ENCODE results near the gene SDK1.

The SDK1 gene

DNA sequence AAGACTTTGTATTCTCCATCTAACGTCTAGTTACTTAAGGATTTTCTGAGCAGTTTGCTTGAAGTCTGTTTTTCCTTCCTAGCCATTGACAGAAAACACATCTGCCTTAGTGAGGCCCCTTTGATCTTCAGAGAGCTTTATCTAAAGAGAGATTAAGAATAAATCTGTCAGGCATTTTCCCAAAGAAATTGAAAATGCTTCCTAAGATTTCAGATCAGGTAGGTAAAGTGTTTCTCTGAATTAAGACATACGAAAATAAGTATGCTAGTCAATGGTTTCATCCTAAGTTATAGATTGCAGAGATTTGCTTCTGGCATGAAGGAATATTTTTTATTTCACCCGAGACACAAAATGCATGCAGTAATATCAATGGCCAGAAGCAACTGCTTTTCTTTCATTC is 168.6 kb downstream of the SDK1 start:
- no peak for DNase-seq

DNA sequence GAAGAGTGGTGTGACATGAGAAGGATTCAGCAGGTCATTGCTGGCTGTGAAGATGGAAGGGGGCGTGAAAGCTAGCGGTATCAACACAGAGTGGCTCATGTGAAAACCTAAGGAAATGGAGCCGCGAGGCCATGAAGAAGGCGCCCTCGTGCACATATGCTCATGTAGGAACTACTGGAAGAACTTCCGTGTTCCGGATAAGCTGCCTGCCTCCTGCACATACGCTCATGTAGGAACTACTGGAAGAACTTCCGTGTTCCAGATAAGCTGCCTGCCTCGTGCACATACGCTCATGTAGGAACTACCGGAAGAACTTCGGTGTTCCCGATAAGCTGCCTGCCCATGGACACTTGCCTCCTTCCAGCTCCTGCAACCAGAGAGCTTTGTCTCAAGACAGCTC is 179.1 kb downstream of the SDK1 start:
- DNase-seq: no peak

DNA sequence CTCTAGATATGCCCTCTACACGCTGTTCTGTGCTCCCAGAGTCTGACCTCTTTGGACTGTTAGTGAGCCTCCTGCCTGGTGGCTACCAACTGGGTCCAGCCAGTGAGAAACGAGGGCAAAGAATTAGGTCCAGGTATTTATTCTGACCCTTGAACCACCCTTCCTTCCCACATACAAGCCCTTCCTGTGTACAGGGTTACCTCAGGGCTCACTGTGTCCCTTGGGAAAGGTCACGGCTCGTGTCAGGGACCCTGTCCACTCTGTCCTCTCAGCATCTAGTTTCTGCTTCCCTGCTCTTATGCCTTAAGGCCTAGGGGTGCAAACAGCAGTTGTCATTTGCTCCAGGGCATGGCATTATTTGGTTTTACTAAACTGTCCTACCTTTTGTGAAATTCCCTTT is 180.4 kb downstream of the SDK1 start:
- no peak for DNase-seq

DNA sequence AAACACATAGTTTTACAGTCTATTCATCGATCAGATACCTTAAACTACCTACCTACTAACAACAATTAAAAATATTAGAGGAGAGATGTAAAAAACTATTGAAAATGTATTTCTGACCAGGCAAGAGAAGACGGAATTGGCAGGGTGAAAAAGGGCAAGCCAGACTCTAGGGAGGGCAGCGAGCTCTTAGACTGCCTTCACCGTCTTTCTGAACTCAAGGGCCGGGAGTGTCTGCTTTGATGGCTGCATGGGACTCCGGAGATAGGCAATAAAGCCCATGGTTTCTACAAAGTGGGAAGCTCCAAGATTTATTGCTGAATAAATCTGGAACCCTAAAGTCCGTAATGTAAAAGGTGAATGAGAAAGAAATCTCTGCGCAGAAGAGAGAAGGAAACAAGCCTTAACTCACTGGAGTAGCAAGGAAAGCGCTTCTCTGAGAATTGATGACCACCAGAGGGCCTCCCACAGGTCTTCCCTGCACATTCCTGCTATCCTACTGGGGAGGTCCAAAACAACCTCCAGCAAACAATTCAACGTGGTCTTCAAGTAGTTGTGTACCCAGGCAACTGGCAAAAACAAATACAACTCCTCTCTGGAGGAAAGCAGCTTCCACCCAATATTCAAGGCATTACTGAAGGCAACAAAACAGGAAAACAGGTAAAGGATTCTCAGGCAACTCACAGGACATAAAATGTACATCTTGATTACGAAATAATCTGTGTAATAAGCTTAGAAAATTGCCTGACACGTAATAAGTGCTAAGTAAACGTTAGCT is 181.3 kb downstream of the SDK1 start:
- no peak for DNase-seq

DNA sequence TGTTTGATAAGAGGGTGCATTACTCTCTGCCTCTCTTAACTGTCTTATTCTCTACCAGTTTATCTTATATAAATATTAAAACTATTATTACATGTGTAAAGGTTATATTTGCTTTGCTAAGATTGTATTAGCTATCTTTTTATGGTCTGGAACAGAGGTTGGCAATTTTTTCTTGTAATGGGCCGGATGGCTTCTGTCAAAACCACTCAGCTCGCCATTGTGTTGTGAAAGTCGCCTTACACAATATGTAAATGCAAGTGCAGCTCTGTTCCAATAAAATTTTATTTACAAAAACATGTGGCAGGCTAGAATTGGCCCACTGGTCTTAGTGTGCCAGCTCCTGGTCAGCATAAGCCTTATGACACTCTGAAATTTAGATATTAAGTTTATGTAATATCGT is 185.8 kb downstream of the SDK1 start:
- no peak for DNase-seq

DNA sequence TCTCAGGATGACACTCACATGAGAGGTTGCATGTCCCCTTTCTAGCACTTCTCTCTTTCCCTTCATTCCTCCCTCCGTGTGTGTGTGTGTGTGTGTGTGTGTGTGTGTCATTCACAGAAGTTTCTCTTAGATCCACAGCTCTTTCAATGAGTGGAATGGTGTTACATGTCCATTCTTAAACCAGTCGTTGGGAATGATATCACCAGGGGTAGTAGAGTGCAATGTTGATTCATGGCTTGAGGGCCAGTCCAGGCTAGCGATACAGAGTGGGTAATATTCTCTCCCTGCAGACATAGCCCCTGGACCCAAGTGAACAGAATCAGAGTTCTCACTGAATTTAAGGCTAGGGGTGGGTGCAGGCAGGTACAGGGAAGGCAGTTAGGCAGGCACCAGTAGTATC is 187.8 kb downstream of the SDK1 start:
- no peak for DNase-seq

DNA sequence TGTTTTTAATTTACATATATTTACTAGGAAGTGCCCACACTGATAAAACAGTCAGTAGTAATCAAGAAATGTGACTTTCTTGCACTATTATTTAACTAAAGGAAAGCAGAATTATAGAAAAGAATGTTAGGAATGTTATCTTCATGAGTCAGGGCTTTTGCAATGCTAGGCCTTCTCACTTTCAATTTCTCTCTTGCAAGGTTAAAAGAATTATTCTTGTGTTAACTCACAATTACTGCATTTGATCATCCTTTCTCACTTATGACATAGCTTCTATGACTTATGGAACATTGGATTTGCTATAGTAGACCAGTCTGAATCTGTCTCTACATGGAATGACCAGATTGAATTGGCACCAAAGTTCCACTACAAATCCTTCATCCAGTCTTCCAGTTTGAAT is 192.4 kb downstream of the SDK1 start:
- DNase-seq: no peak

DNA sequence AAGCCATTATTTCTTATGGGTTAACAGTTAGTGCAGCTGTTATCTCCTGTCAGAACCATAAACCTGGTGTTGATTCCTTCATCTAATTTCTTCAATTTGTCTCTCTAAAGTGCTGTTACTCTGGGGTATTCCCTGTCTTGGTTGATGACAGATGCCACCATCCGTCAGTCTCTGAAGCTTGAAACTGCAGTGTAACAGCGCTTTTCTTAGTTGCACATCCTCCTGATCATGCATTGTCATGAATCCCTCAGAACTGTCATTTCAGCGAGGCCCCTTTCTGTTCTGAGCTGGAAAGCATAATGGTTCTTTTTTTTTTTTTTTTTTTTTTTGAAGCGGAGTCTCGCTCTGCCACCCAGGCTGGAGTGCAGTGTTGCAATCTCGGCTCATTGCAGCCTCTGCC is 193.9 kb downstream of the SDK1 start:
- no peak for DNase-seq

DNA sequence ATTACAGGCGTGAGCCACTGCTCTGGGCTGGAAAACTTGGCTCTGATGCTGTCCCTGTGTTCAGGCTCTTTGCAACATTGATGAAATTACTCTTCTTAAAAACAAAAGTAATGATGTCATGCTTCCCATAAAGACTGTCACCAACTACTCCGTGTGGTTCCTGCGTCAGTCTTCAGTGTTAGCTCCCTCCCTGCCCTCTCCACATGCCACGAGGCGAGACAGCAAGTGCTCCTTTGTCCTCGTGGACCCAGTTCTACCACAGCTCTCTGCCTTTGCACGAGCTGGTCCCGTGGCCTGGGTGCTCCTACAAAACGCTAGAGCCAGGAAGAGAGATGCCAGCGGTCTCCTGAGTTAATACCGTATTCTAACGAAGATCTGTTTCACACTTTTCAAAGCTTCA is 194.5 kb downstream of the SDK1 start:
- no peak for DNase-seq

DNA sequence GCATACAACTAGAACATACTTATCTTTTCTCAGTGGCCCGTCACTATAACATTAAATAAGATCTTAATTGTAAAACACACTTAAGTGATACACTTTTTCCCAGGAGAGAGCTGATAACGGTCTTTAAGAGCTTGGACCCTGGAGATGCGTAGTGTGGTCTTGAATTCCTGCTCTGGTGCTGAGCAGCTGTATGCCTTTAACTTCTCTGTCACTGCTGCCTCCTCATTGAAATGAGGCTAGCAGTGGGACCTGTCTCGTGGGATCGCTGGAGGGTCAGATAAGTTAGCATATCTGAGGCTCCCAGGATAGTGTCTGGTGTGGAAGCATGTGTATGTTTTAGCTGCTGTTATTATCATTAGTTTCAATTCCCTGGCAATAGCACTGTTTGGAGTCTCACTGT is 194.9 kb downstream of the SDK1 start:
- no peak for DNase-seq

DNA sequence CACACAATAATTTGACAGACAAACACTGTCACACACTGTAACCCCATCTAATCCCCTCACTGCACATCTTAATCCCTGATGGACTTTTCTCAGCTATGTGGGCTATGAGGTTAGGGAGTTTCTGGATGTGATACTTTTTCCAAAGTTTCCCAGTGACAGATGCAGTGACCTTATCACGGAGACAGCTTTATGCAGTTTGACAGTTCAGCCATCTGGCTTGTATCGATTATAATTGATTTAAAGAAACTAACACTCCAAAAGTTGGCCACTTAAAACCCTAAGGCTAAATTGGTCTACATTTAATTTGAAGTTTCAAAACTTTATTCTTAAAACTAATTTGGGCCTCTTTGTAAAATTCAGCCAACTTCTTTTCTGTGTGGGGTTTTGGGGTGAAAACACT is 196.7 kb downstream of the SDK1 start:
- no peak for DNase-seq

DNA sequence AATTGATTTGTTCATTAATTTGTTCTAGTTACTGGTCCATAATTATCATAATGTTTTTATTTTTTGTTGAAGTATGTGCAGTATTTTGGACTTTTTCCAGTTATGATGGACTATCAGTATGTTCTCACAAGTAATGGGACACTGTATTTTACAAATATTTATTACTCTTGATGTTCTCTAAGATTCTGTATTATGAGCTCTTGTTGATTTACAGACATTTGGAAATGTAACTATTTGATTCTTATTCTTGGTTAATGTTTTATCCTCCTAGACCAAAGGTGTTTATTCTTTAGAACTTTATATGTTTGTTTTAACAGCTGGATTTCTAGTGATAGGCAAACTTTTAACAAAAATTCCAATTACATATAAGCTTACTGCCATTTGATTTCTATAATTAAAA is 200.6 kb downstream of the SDK1 start:
- no peak for DNase-seq

DNA sequence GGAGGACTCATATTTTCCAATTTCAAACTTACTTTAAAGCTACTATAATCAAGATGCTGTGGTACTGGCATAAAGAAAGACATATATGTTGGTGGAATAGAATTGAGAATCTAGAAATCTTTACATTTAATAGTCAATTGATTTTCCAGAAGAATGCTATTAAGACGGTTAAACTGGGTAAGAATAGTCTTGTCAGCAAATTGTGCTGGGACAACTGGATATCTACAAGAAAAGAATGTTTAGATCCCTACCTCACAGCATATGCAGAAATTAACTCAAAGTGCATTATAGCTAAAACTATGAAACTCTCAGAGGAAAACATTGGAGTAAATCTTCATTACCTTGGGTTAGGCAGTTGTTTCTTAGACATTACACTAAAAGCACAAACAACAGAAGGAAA is 203.3 kb downstream of the SDK1 start:
- DNase-seq: no peak

DNA sequence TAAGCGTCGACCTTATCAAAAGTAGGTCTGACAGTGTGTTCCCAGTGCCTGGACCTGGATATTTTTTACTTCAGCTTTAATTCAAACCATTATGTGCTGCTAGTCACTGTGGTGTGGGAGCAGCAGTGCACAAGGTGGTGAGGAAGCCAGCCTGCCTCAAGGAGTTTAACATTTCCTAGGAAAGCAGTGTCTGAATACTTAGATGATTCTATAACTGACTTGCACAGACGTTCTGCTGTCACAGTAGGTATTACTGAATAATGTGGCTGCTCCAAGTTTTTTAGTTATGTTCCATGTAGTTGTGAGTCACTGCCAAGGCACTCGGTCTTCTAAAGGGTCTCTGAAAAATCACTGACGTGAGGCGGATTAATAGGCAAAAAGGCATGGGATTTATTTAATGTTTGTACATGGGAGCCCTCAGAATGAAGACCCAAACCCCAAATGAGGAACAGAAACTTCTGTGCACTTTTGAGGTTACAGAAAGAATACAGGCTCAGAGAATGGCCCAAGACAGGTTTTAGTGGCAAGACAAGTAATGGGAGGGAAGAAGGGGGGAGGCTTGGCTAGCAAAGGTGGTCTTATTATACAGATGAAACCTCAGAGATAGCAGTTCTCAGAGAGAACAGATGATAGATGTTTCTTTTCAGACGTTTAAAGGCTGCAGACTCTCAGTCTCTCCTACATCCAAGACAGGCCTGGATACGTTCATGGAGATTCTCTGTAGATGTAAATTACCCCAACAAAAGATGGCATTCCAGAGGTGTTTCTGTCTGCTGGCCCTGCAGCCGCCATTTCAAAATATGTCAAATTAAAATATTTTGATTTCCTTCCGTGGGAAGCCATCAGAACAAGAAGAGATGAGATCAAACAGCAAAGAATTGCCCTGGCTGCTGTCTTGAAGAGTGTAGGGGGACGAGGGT is 209.3 kb downstream of the SDK1 start:
- DNase-seq: no peak

DNA sequence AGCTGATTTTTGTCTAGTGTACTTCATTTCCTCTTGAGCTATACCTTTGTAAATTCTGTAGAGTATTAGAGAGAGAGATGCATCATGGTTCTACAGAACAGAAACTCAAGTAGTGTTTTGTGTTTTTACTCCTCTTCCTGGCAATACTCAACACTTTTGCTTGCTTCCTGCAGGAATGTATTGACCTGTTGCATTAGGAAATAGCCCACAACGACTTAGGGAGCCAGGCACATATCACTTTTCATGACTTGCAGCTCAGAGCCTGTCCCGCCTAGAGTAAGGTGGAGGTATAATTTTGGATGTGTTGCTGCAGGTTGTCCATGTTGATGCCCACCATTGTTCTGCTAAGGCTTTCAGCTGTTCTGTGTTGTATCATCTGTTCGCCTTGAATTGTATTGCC is 216.3 kb downstream of the SDK1 start:
- DNase-seq: no peak

DNA sequence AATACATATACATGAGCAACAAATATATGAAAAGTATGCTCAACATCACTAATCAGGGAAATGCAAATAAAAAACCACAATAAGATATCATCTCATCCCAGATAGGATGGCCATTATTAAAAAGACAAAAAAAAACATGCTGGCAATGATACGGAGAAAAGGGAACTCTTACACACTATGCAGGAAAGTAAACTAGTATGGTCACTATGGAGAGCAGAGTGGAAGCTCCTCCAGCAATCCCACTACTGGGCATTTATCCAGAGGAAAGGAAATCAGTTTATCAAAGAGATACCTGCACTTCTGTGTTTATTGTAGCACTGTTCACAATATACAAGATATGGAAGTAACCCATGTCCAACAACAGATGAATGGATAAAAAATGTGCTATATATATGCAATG is 217.5 kb downstream of the SDK1 start:
- no peak for DNase-seq

DNA sequence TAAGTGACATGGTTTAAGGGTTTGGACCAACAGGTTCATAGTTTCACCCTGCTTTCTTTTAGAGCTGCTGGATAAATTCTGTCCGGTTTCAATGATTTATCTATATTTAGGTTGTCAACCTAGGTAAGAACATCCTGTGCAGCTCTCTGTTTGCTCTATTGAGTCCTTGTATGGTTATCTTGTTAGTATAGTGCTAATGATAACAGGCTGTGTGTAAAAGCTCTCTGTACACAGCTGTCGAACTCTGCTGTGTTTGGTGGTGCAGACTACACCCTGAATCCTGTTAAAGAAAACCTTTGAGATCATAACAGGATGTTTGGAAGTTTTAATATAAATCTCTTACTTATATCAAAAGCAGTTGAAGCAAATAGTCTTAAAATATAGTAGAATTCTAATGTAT is 219.2 kb downstream of the SDK1 start:
- no peak for DNase-seq

DNA sequence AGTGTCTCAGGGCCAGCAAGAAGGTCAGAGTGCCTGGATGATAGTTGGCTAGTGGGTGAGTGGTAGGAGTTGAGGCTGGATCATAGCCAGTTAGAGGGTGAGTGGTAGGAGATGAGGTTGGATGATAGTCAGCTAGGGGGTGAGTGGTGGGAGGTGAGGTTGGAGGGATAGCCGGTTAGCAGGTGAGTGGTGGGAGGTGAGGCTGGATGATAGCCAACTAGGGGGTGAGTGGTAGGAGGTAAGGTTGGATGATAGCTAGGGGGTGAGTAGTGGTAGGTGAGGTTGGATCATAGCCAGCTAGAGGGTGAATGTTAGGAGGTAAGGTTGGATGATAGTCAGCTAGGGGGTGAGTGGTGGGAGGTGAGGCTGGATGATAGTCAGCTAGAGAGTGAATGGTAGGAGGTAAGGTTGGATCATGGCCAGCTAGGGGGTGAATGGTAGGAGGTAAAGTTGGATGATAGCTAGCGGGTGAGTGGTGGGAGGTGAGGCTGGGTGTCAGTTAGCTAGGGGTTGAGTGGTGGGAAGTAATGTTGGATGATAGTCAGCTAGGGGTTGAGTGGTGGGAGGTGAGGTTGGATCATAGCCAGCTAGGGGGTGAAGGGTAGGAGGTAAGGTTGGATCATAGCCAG is 226.6 kb downstream of the SDK1 start:
- no peak for DNase-seq

DNA sequence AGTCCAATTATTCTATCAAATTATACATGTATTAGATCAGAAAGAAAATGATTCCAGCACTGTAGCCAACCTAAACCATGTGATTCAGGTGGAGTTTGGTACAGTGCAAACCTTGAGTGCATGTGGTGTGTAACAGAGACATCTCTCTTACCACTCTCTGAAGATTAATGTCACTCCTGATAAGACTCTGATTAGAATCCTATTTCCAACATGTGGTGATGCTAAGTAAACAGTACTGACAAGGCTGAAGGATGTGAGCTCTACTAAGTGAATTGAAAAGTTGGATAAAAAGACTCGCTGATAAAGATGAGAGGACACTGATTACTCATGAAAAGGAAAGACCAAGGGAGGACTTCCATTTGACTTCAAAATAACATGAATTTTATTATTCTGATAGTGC is 232.0 kb downstream of the SDK1 start:
- no peak for DNase-seq

DNA sequence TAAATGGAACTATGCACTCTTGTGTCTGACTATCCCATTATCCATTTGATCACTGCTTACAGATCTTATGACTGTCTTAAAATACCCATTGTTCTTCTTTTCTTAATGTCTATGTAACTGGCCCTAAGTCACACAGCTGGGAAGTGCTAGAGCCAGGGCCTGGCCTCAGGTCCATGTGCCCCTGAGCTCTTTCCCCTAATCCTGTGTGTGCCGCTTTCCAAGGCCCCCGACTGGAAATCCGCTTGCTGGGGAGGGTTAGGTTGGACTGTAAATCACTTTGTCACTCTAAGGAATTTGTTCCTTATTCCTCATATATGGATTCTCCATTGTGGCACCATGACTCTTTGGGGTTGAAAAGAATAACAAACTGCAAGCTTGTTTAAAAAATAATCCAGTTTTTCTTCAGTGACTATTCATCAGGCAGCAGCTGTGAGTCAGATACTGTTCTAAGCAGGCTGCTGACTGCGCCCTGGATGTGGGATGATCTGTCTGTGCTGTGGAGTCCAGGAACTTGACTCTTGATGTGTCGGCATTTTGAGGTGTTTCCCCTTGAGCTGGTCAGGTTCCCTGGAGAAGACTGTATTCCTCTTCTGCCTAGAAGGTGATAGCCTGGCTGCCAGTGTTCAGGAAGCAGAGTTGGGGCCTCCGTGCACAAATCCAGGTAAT is 236.3 kb downstream of the SDK1 start:
- no peak for DNase-seq

DNA sequence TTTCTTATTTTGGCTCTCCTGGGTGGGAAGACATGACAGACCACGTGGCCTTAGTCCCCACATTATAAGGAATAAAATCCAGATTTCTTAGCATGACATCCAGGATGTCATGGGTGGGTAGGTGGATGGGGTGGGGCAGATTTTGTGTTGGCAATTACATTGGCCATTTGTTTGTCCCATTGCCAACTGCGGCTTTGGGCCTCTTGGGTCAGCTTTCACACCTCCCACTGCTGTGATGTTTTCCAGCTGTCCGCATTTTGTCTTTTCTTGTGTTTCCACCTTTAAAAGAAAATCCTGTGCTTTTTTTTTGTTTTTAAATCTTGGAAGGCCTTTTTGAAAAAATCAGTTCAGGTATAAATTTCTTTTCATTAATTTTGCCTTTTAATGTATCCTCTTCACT is 237.0 kb downstream of the SDK1 start:
- DNase-seq: no peak

DNA sequence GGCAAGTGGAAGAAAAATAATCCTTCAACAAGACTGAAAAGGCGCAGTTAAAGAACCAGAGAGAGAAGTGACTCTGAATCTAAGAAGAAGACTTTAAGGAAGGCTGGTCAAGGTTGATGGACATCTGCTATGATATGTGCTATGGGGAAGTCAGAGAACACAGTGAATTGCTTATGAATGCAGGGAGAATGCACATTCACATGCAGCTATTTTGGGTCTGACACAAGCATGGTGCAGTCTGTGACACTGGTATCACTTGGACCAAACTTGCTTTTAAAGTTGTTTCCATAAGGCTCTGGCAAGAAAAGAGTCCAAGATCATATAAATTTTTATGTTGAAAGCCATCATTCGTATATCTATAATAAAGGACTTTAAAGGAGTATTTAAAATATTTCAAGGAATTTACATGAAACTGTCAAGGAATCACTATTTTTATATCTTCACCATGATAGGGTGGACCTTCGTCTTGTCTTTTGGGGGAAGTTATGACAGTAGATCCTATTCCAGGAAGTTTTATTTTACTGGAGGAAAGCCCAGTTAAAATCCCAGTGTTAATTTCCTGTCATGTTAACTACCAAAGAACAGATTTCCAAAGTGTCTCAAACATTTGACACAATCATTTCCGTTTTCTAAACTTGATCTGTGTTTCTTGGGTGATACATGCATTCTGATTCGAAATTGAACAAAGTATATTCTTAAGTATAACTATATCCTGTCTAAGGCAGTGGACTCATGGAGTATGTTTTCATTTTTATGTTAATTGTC is 239.6 kb downstream of the SDK1 start:
- DNase-seq: no peak

DNA sequence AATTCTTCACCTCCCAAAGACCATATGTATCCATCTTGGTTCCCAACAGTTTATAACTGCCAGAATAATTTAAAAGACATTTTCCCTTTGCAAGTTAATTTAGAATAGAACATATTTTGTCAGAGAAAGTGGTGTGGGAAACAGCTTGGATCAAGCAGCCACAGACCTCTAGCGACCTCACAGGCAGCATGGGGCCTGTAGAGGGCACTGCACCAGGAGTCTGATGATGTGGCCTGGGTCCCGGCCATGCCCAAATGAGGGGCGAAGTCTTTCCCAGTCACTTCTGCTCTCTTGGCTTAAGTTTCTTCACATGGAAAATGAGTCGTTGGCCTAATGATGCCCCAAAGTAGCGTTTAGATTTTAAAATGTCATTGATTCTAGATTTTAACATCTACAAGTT is 243.2 kb downstream of the SDK1 start:
- no peak for DNase-seq
